Measurements from ENCODE around the gene CNTN5.

DNA sequence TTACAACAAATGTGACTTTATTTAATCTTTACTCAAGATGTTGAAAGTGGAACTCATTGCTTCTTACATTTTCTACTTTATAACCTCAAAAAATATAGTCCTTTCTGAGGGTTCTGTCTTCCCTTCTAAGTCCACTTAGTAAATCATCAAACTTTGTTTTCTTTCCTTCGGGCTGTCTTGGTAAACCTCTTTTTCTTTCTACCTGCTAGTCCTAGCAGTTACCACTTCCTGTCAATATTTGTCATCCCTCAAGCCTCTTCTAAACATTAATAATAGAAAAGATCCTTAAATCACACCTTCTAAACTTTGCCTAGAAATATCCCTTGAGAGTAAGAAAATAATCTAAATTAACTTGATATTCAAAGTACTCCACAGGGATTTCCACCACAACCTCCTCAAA, 580.4 kb downstream of the CNTN5 start:
- TF ChIP-seq EP300 (IDR thresholded peaks at IDR 0.05; ENCODE audit: borderline replicate concordance): no peak
- TF ChIP-seq, protein P1, sequence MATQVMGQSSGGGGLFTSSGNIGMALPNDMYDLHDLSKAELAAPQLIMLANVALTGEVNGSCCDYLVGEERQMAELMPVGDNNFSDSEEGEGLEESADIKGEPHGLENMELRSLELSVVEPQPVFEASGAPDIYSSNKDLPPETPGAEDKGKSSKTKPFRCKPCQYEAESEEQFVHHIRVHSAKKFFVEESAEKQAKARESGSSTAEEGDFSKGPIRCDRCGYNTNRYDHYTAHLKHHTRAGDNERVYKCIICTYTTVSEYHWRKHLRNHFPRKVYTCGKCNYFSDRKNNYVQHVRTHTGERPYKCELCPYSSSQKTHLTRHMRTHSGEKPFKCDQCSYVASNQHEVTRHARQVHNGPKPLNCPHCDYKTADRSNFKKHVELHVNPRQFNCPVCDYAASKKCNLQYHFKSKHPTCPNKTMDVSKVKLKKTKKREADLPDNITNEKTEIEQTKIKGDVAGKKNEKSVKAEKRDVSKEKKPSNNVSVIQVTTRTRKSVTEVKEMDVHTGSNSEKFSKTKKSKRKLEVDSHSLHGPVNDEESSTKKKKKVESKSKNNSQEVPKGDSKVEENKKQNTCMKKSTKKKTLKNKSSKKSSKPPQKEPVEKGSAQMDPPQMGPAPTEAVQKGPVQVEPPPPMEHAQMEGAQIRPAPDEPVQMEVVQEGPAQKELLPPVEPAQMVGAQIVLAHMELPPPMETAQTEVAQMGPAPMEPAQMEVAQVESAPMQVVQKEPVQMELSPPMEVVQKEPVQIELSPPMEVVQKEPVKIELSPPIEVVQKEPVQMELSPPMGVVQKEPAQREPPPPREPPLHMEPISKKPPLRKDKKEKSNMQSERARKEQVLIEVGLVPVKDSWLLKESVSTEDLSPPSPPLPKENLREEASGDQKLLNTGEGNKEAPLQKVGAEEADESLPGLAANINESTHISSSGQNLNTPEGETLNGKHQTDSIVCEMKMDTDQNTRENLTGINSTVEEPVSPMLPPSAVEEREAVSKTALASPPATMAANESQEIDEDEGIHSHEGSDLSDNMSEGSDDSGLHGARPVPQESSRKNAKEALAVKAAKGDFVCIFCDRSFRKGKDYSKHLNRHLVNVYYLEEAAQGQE (IDR thresholded peaks at IDR 0.05; ENCODE audit: low read depth): no peak
- TF ChIP-seq, protein P2, sequence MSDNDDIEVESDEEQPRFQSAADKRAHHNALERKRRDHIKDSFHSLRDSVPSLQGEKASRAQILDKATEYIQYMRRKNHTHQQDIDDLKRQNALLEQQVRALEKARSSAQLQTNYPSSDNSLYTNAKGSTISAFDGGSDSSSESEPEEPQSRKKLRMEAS (IDR thresholded peaks at IDR 0.05): no peak
- no peak for TF ChIP-seq CEBPB (IDR thresholded peaks at IDR 0.05)

Measured in Ishikawa (cell line).